K562 (cell line): ENCODE results near the gene MED29. TPM values are rescaled to one million over a fixed set of nuclear protein-coding genes. Genes with fewer than 3 reads are reported as not detected.
A peak's percentile ranks its signal among the peaks of the same experiment; 100 is the strongest.

Source experiments
- ARHGAP35 ChIP-seq: fragments of 450-650 bp; IDR thresholded peaks from 2 replicates; pipeline ENCODE4 v1.6.1; 2018; ENCODE audit not compliant: partially characterized antibody
- CBX3 ChIP-seq, 2 experiments: IDR thresholded peaks; 1 replicate in 1 of 2; 2 replicates in 1 of 2; pipeline ENCODE4 v1.6.1; 2012; ENCODE audit warnings: inconsistent platforms in 2 of 2, low read length in 2 of 2, borderline replicate concordance in 1 of 2, control low read depth in 1 of 2
- CBX8 ChIP-seq: fragments of 200-600 bp; sonication (generic); IDR thresholded peaks from 2 replicates; pipeline ENCODE4 v1.6.1; 2012; ENCODE audit warnings: borderline replicate concordance, mixed run types, low read depth, mild to moderate bottlenecking, moderate library complexity, mixed read lengths, low read length, control low read depth, inconsistent platforms; ENCODE audit not compliant: poor library complexity, severe bottlenecking; ENCODE audit errors: extremely low read depth
- CREM ChIP-seq: IDR thresholded peaks from 2 replicates; pipeline ENCODE4 v1.6.1; 2014; ENCODE audit warnings: antibody characterized with exemption, low read depth
- DACH1 ChIP-seq: fragments of 450-650 bp; IDR thresholded peaks from 2 replicates; pipeline ENCODE4 v1.6.1; 2018; ENCODE audit not compliant: partially characterized antibody
- DNMT1 ChIP-seq: fragments of 450-650 bp; IDR thresholded peaks from 2 replicates; pipeline ENCODE4 v1.6.1; 2016; ENCODE audit warnings: antibody characterized with exemption, mild to moderate bottlenecking
- EHMT2 ChIP-seq: fragments of 450-650 bp; IDR thresholded peaks from 2 replicates; pipeline ENCODE4 v1.6.1; 2018; ENCODE audit warnings: antibody characterized with exemption
- JUN ChIP-seq, 2 experiments: sonication (generic) in 1 of 2; formaldehyde crosslinking in 1 of 2; IDR thresholded peaks; 2 replicates each; pipeline versions ENCODE4 v1.6.1 to v1.8.0; 2012 to 2022; ENCODE audit warnings: borderline replicate concordance in 2 of 2, mild to moderate bottlenecking in 2 of 2, improper control_type of control experiment in 1 of 2, low read depth in 1 of 2, low read length in 1 of 2, missing genetic modification reagents in 1 of 2
- KDM5B ChIP-seq: fragments of 200-600 bp; sonication (generic); IDR thresholded peaks from 2 replicates; pipeline ENCODE4 v1.6.1; 2012; ENCODE audit warnings: low read depth, mild to moderate bottlenecking, moderate library complexity, low read length, control low read depth, inconsistent platforms; ENCODE audit not compliant: insufficient replicate concordance
- NFIX ChIP-seq: fragments of 250-450 bp; sonication (Bioruptor Pico); IDR thresholded peaks from 2 replicates; pipeline ENCODE4 v1.4.0; 2020; ENCODE audit warnings: low read depth, mild to moderate bottlenecking, moderate library complexity
- NFRKB ChIP-seq: fragments of 450-650 bp; IDR thresholded peaks from 2 replicates; pipeline ENCODE4 v1.6.1; 2016; ENCODE audit warnings: low read depth
- RB1 ChIP-seq: fragments of 450-650 bp; IDR thresholded peaks from 2 replicates; pipeline ENCODE4 v1.6.1; 2017; ENCODE audit warnings: low read depth, mild to moderate bottlenecking
- SMAD1 ChIP-seq: fragments of 150-350 bp; IDR thresholded peaks from 2 replicates; pipeline ENCODE4 v1.6.1; 2014; ENCODE audit warnings: low read length, low read depth; ENCODE audit not compliant: partially characterized antibody
- TAF7 ChIP-seq: fragments of 450-650 bp; IDR thresholded peaks from 2 replicates; pipeline ENCODE4 v1.6.1; 2016; ENCODE audit warnings: missing genetic modification characterization, missing compliant biosample characterization
- ZNF584 ChIP-seq: fragments of 200-800 bp; sonication (Bioruptor generic); IDR thresholded peaks from 2 replicates; pipeline ENCODE4 v1.6.1; 2016; ENCODE audit warnings: low read depth, mild to moderate bottlenecking, missing genetic modification characterization, missing compliant biosample characterization
- polyA plus RNA-seq, 8 experiments: library from polyadenylated mRNA; depleted of rRNA in 4 of 8; stranded (reverse) in 5 of 8; unstranded in 3 of 8; fragments of >200 nt; fragmentation: Nextera tagmentation in 2 of 8; fragmentation: Illumina TruSeq in 1 of 8; extraction: Ambion mirVana in 2 of 8; extraction: Trizol in 1 of 8; gene quantifications; 2 replicates each; pipeline versions ENCODE4 v1.2.1 to v1.2.3, GENCODE V29; 2011 to 2014; ENCODE audit warnings: inconsistent platforms in 1 of 8, missing spikeins in 1 of 8
- total RNA-seq, 7 experiments: library from RNA; depleted of rRNA in 6 of 7; stranded (reverse); fragments of >200 nt in 6 of 7; fragmentation: Illumina TruSeq in 2 of 7; extraction: Trizol in 2 of 7; gene quantifications; 2 replicates each; pipeline versions ENCODE4 v1.2.1 to v1.2.3, GENCODE V29; 2011 to 2021; ENCODE audit warnings: low replicate concordance in 1 of 7
- TF ChIP-seq, protein P1 (sequence below): fragments of 450-650 bp; formaldehyde crosslinking; IDR thresholded peaks from 2 replicates; pipeline ENCODE4 v1.4.0; 2020; ENCODE audit warnings: mild to moderate bottlenecking, moderate library complexity
- TF ChIP-seq, protein P2 (sequence below): IDR thresholded peaks from 2 replicates; pipeline ENCODE4 v1.6.1; 2012; ENCODE audit warnings: low read depth, low read length, improper control_type of control experiment, borderline replicate concordance
- TF ChIP-seq, protein P3 (sequence below): sonication (generic); formaldehyde crosslinking; IDR thresholded peaks from 2 replicates; pipeline ENCODE4 v1.8.0; 2022; ENCODE audit warnings: missing genetic modification reagents, mild to moderate bottlenecking, borderline replicate concordance
- TF ChIP-seq, protein P4 (sequence below): sonication (generic); formaldehyde crosslinking; IDR thresholded peaks from 2 replicates; pipeline ENCODE4 v1.8.0; 2022; ENCODE audit warnings: mild to moderate bottlenecking, missing genetic modification reagents, borderline replicate concordance

MED29 gene
- total and polyA plus RNA-seq, 9 of the 15 experiments (the other 6 are each of a cell fraction or from before 2014, with no cell fraction given), result 1.8 to 22.6 (median 12.4) TPM

DNA sequence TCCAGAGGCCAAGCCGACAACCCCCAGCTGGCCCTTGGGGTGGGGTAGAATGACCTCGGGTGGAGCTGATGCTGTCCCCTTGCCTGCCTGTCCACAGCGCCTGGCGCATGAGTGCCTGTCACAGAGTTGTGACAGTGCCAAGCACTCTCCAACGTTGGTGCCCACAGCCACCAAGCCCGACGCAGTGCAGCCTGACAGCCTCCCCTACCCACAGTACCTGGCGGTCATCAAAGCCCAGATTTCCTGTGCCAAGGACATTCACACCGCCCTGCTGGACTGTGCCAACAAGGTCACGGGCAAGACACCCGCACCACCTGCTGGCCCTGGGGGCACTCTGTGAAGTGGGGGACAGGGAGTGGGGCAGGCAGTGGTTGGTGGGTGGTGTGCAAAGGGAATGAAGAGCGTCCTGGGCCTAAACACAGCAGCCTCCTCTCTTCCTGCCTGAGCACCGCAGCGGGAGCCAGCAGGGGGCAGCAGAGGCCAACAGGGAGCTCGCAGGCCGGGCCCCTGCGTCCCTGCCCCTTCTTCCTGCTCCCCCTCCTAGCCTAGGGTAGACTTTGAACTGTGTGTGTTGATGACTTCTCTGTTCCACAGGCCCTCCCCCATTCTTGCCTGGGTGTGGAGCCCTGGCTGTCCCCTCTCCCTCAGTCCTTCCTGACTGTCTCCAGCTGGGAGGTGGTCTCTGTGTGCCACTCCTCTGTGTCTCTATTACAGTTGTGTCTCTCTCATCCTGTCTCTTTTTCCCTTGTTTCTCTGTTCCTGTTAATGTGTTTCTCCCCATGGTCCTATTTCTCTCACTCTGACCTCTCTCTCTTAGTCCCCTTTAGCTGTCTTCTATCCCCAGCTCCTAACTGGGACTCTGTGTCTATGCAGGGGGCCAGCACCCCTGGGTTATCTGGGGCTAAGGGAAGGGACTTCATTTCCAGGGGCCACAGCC, 6.5 kb downstream of the MED29 start (continued):
- TF ChIP-seq SMAD1 (no peak), JUN (IDR thresholded peaks at IDR 0.05; ENCODE audit: borderline replicate concordance, low read depth, low read length) (no peak), JUN (CRISPR knock-in tag; IDR thresholded peaks at IDR 0.05; ENCODE audit: borderline replicate concordance) (no peak), CBX8 (no peak), NFIX (no peak), TAF7 (tag) (no peak), KDM5B (no peak), ARHGAP35 (no peak), DACH1 (no peak), RB1 (peak; percentile 84), DNMT1 (no peak), ZNF584 (CRISPR knock-in tag) (no peak), CBX3 (IDR thresholded peaks at IDR 0.05; ENCODE audit: borderline replicate concordance in 1 of 2, low read length in 2 of 2) (peak in 1 of 2 experiments; percentile 67; a peak in 1 of 3 replicates), EHMT2 (no peak), CREM (peak; percentile 38; the same call in 1 of the 2 replicates), NFRKB (no peak)
- TF ChIP-seq, protein P1, sequence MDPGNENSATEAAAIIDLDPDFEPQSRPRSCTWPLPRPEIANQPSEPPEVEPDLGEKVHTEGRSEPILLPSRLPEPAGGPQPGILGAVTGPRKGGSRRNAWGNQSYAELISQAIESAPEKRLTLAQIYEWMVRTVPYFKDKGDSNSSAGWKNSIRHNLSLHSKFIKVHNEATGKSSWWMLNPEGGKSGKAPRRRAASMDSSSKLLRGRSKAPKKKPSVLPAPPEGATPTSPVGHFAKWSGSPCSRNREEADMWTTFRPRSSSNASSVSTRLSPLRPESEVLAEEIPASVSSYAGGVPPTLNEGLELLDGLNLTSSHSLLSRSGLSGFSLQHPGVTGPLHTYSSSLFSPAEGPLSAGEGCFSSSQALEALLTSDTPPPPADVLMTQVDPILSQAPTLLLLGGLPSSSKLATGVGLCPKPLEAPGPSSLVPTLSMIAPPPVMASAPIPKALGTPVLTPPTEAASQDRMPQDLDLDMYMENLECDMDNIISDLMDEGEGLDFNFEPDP (CRISPR knock-in tag), result no peak
- TF ChIP-seq, protein P2, sequence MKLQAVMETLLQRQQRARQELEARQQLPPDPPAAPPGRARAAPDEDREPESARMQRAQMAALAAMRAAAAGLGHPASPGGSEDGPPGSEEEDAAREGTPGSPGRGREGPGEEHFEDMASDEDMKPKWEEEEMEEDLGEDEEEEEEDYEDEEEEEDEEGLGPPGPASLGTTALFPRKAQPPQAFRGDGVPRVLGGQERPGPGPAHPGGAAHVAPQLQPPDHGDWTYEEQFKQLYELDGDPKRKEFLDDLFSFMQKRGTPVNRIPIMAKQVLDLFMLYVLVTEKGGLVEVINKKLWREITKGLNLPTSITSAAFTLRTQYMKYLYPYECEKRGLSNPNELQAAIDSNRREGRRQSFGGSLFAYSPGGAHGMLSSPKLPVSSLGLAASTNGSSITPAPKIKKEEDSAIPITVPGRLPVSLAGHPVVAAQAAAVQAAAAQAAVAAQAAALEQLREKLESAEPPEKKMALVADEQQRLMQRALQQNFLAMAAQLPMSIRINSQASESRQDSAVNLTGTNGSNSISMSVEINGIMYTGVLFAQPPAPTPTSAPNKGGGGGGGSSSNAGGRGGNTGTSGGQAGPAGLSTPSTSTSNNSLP, result no peak
- TF ChIP-seq, protein P3, sequence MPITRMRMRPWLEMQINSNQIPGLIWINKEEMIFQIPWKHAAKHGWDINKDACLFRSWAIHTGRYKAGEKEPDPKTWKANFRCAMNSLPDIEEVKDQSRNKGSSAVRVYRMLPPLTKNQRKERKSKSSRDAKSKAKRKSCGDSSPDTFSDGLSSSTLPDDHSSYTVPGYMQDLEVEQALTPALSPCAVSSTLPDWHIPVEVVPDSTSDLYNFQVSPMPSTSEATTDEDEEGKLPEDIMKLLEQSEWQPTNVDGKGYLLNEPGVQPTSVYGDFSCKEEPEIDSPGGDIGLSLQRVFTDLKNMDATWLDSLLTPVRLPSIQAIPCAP, result no peak
- TF ChIP-seq, protein P4, sequence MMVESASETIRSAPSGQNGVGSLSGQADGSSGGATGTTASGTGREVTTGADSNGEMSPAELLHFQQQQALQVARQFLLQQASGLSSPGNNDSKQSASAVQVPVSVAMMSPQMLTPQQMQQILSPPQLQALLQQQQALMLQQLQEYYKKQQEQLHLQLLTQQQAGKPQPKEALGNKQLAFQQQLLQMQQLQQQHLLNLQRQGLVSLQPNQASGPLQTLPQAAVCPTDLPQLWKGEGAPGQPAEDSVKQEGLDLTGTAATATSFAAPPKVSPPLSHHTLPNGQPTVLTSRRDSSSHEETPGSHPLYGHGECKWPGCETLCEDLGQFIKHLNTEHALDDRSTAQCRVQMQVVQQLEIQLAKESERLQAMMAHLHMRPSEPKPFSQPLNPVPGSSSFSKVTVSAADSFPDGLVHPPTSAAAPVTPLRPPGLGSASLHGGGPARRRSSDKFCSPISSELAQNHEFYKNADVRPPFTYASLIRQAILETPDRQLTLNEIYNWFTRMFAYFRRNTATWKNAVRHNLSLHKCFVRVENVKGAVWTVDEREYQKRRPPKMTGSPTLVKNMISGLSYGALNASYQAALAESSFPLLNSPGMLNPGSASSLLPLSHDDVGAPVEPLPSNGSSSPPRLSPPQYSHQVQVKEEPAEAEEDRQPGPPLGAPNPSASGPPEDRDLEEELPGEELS, result no peak
